Testis (tissue), 2 donors: Measurements from ENCODE around the gene PPFIA4.

Experiments
- POLR2A ChIP-seq: fragments of 450-650 bp; IDR thresholded peaks from one replicate; pipeline ENCODE4 v1.6.1; 2017; ENCODE audit warnings: antibody characterized with exemption, mild to moderate bottlenecking, moderate library complexity
- TF ChIP-seq, protein P1 (sequence below), 3 experiments: fragments of 450-650 bp in 2 of 3; fragments of 200-600 bp in 1 of 3; sonication (generic) in 1 of 3; IDR thresholded peaks; one replicate each; pipeline ENCODE4 v1.5.1; 2016 to 2019; ENCODE audit warnings: antibody characterized with exemption in 3 of 3, mild to moderate bottlenecking in 2 of 3, moderate library complexity in 1 of 3

DNA sequence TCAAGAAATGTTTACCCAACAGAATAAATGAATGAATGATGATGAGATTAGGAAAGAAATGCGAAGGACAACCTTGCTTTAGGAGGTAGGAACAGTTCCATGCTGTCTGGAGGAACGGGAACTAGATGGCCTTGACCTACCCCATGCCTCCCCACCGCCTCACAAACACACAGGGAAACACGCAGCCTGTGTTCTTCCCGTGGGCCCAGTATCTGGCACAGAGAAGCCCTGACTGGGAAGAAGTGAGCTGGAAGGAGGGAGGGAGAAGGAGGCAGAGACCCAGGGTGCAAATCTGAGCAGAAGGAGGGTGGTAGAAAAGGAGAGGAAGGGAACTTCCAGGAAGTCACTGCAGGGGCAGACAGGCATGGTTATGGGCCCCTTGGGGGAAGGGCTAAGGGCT lies 97.7 kb downstream of the PPFIA4 start:
- TF ChIP-seq, protein P1, sequence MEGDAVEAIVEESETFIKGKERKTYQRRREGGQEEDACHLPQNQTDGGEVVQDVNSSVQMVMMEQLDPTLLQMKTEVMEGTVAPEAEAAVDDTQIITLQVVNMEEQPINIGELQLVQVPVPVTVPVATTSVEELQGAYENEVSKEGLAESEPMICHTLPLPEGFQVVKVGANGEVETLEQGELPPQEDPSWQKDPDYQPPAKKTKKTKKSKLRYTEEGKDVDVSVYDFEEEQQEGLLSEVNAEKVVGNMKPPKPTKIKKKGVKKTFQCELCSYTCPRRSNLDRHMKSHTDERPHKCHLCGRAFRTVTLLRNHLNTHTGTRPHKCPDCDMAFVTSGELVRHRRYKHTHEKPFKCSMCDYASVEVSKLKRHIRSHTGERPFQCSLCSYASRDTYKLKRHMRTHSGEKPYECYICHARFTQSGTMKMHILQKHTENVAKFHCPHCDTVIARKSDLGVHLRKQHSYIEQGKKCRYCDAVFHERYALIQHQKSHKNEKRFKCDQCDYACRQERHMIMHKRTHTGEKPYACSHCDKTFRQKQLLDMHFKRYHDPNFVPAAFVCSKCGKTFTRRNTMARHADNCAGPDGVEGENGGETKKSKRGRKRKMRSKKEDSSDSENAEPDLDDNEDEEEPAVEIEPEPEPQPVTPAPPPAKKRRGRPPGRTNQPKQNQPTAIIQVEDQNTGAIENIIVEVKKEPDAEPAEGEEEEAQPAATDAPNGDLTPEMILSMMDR (IDR thresholded peaks at IDR 0.05) = no peak
- no peak for TF ChIP-seq POLR2A
